Activated CD8-positive, alpha-beta memory T cell treated with anti-CD3 and anti-CD28 coated beads for 24 hours (primary cell): ENCODE data around the gene CAV1.
"Not testable (repeated sequence)": the region's sequence is repeated elsewhere in the genome, so short reads cannot be mapped to it uniquely, and the experiment has no call there.

ENCODE experiments used
- DNase-seq: peaks from one replicate; pipeline ENCODE4 v3.0.0-alpha.2; 2020

The CAV1 gene

DNA sequence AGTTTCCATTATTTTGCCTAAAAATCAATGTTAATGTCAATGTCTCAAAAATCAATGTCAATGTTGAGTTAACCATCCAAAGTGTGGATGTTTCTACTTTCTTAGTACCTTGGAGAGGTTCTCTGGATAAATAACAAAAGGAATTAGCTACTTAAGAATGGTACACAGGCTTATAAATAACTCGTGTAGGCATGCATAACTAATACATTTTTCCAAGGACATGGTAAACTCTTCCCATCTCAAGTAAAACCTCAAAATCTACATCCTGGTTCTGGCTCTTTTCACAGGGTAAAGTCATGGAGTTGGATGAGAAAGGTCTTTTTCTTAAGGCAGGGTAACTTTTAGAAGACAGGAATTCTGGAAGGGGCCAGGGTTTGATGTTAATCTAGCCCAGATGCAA, 59.9 kb downstream of the CAV1 start:
- no peak for DNase-seq

DNA sequence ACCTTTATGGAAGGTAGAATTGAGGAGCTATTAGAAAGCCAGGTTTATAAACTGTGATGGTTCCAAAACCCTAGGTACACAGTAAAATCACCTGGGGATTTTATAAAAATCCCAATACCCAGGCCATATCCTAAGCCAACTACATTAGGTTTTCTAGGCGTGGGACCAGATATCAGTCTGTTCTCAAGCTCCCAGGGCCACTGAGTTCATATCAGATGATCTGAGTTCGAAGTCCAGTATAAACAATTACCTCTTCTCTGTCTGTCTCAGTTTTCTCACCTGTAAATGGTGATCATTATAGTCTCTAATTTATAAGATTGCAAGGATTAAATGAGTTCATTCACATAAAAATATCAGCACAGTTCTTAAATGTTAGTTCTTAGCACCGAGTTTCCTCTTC, 60.6 kb downstream of the CAV1 start:
- no peak for DNase-seq

DNA sequence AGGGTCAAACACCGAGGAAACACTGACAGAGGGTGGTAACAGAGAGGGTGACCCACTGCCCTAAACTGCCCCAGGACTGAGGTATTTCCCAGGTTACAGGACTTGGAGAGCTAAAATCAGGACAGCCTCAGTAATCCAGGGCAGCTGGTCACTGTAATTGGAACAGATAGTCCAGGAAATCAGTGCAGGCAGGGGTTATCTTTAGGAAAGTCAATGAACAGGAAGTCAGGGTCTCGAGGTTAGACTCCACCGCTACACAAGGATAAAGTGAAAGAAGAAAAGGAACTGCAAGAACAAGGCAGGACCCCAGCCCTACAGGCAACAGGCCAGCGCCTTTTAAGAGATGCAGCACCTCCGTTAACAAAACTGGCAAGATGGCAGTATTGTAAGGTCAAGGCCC, 61.1 kb downstream of the CAV1 start:
- no peak for DNase-seq

DNA sequence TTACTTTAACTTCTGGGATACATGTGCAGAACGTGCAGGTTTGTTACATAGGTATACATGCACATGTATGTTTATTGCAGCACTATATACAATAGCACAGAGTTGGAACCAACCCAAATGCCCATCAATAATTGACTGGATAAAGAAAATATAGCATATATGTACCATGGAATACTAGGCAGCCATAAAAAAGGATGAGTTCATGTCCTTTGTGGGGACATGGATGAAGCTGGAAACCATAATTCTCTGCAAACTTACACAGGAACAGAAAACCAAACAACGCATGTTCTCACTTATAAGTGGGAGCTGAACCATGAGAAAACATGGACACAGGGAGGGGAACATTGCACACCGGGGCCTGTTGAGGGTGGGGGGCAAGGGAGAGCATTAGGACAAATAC, 62.4 kb downstream of the CAV1 start:
- not testable (repeated sequence) for DNase-seq

DNA sequence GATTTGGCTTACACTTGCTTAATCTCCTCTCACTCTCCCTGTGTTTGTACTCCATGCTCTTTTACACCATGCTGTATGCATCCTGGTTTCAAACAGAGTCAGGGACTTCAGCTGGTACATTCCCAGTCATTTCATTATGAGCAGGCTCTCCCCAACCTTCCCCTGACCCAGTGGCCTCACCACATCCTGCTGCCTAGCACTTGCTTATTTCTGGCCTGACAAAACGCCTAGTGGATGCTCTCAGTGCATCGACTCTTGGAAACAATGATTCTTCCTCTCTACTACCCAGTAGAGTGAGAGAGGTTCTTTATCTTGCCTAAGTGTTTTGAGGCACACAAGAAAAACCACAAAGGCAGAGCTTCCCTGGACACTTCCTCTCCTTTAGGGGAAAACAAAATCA, 63.4 kb downstream of the CAV1 start:
- no peak for DNase-seq

DNA sequence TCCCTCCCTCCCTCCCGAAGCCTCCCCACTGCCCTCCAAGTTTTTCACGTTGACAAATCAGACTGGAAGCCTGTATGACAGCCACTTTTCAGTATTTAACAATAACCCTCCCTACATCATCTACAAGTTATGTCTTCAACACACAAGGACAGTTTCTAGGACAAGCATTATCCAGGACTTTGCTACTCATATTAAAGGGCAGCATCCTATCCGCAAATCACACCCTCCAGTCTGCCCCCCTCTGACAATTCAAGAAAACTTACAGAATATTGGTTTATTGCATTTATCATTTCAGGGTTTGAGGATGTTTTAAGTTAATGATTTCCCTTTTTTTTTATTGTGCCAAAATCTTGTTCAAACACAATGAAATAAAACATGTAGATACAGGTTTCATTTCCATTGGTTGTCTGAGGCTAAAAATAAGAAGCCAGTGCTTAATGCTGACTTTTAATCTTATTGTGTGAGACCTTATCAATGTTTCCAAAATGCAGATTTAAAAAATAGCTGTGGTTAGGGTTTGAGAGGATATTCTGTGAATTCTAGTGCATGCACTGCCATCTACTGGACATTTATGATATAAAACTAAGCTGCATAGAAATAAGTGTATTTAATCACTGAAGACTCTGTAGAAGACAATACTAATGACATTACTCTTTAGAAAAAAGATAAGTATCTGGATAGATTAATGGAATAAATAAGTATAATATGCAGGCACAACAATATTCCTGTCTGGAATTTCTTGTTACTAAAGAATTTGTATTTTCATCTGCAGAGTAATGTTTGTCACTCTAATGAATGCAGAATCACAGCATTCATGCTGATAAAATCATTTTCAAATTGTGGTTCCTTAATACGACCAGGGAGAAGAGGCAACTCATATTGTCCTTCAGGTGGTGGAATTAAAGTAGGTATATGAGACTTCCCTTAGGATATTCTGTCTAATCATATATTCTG, 64.1 kb downstream of the CAV1 start:
- DNase-seq: no peak

DNA sequence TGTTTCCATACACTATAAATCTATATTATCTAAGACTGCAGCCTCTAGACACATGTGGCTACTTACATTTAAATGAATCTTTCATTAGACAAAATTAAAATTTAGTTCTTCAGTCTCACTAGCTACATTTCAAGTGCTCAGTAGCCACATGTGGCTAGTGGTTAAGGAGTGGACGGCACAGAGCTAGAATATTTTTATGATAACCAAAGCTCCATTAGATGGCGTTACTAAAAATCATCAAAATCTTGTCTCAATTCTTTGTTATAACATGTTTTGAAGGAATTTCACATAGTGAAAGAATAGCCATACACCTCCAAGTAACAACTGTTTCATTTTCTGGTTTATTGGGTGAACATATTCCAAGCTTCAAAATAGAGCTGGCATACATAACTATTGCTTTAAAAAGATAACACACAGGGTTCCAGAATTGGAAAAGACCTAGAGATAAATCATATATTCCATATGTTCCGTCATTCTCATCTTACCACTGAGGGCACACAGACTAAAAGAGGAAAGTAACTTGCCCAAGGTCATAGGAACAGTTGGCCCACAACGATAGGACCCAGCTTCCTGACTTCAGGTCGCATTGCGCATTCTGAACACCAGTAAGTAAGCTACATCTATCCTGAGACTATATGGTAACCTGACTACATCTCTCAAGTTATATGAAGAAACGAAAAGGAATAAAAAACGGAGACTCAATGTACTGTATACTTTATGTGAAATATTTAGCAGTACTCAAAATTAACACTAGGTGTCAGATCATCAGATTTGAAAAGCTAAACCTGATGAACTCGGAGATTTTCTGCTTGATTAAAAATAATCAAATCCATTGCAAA, 66.6 kb downstream of the CAV1 start:
- DNase-seq: no peak

DNA sequence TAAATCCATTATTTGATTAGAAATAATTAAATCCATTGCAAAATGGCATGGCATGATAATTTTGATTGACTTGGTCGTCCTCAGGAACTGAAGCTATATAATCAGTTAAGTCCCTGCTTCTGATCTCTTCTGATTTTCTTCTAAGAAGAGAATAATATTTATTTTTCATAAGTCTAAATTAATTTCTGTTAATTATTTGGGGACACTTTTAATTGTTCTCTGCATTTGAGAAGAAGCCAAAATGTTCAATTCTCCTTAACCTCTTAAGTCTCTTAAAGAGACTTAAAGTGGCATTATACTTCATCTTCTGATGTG, 67.2 kb downstream of the CAV1 start:
- no peak for DNase-seq

DNA sequence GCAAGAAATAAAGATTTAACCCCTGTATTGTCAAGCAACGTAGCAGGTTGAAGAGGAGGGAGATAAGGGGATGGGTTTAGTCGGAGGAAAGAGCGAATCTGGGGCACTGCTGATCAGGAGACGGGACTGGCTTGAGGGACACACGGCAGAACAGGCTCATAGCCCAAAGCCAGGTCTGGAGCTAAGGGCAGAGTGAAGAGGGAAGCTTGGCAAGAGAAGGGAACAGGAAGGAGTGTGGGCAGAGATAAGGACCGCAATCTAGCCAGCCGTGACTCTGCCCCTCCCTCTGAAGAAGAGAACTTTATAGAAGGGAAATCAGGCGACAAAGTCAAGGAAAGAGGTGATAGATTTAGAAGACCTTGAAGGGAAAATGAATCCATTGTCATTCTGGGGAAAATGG, 67.6 kb downstream of the CAV1 start:
- DNase-seq: no peak

DNA sequence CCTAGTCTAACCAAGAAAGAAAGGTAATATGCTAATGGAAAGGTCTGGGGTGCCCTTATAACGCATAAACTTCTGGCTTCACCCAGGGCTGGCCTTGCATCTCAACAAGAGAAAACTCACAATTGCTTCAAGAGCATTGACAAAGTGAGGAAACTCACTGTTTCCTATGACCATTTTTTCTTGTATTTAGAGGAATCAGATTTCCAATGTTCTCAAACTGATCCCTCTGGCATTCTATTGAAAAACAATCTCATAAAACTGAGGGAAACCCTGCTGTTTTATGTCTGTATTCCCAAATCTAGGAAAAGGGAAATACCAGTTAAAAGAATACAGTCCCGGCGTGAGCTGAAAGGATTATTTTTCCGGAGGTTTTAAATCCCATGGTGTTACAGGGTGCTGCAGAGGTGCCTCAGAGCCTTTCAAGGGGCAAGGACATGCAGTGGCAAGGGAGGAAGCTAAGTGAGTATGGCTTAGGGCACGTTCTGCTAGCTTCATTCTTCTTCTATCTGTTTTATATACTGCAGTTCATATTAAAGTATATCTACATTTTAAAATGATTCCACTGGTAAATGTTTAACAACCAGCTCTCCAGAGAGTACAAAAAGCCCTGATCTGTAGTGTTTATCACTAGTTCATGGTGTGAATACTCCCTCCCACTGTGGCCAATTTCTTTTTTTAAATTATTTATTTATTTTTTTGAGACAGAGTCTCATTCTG, 68.7 kb downstream of the CAV1 start:
- no peak for DNase-seq

DNA sequence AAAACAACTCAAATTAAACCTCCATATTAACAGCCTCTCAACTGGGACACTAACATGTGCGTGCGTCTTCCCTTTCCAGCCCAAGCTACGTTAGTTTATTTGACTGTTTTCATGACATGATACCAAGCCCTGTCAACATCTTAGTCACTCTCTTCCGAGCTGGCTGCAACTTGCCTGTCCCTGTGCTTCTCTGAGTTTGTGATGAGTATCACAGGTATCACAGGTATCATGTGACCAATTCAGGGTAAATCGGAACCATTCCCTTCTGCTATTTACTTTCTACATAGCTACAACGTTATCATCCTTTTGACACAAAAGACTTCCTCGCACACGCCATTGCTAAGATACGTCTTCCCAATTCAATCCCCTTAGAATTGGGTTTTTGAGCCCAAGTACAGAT, 70.2 kb downstream of the CAV1 start:
- no peak for DNase-seq

DNA sequence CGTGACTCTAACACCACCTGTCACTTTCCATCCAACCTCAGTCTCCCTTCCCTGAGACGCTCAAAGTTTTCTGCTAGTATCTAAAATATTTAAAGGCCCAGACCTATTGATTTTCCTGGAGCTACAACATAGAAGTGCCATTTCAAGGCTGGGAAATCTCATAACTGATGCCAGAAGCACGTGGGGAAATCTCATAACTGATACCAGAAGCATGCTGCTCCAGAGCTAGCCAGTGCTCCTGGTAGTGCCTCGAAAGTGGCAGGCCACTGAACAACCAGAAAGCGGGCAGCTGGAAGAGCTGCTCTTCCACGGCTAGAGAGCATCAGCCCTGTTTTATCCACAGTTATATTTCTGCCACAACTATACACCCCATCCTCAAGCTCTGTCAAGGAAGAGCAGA, 72.5 kb downstream of the CAV1 start:
- DNase-seq: no peak

DNA sequence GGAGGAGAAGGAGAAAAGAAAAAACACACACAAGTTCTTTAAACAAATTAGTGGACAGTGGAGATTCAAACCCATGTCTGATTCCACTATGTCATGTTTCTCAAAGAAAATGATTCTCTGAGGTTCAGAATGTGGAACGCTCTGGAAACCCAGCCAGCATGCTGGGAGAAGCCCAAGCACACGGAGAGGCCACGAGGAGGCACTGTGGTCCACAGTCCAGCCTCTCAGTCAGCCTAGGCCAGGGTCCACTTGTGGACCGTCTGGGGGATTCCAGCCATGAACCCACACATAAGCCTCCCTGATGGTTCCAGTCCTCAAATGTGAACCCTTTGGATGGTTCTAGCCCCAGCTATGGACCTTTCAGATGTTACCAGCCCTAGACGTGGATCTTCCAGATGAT, 73.4 kb downstream of the CAV1 start:
- DNase-seq: no peak

DNA sequence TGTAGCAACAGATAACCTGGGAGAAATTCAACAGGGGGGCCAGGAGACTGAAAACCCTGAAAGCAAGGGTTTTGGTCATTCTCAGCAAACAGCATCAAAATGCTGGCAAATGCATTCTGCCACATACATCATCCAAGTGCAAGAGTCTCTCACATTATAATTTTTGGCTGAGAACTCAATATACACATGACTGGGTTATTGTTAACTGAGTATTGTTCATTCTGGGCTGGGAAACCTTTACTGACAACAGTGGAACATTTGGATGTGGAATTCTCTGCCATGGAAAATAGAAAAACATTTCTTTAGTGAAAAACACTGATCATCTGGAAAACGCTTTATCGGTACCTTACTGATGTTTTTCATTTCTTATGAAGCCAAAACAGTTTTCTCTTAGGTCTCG, 74.0 kb downstream of the CAV1 start:
- DNase-seq: no peak

DNA sequence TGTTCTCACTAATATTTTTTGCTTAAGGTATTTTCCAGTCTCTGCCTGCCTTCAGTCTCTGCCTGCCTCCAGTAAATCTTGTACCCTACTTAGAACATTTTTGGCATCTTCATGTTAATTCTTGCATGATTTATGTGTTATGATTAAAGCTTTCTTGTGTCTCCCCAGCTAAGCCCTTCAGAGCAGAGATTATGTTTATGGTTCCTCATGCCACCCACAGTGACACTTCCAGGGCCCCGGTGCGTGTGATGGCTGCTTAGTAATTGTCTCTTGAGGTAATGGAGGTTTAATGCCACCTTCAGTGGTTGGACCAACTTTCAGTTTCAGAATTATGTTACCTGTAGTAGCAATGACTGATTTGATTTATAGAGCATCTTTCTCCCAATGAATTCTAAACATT, 76.6 kb downstream of the CAV1 start:
- no peak for DNase-seq

DNA sequence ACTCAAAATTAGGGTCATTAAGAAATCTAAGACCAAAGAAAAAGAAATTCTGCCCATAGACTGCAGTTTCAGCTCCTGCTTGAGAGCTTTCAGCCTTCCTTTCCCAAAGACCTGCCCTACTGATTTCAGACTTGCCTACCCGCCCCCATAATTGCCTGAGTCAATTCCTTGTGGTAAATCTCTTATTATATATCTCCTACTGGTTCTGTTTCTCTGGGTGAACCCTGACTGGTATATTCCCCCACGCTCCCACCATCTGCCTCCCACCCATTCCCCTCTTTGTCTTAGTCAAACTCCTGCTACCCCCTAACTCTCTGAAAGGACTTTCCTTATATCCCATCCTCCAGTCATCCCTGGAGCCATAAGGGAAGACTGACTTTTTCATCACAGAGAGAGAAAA, 82.5 kb downstream of the CAV1 start:
- no peak for DNase-seq

DNA sequence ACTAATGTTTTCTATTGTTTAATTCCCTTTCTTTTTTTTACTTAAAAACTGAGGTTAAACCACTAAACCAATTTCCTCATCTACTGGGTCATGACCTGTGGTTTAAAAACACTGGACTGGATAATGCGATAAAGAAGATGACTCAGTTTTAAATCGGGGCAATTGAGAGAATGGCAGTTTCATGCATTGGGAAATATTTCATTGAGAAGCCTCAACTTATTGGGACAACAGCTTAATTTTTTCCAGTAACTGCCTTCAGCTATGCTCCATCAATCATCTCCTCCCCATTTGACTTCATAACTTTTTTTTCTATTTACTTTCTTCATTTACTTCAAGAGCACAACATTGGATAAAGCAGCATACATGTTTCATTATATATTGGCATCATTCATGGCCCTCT, 85.4 kb downstream of the CAV1 start:
- no peak for DNase-seq

DNA sequence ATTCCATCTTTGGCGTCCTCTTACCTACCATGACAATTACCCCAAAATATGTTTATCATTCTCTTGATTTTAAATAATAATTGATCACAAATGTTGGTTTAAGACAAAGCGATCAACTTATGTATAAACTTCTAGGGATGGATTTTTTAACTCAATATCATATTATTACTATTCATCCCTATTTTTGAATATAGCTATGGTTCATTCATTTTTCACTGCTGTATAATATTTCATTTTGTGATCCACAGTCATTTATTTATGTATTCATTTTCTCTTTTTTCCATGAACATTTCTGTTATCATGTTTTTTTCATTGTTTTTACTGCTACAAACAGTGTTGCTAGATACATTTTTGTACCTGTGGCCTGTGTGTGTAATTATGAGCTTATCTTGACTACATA, 85.9 kb downstream of the CAV1 start:
- DNase-seq: no peak
